Fibroblast of lung (primary cell): ENCODE measurements around the gene OR11A1. TPM values are rescaled to one million over a fixed set of nuclear protein-coding genes. Genes with fewer than 3 reads are reported as not detected.

Experiments
- DNase-seq, 2 donors: peaks; one replicate each; pipeline versions ENCODE4 v3.0.0 to v3.0.0-alpha.2; 2010; ENCODE audit warnings: low read depth in 2 of 2
- H2AFZ ChIP-seq: 2 replicates; pipeline ENCODE4 v1.5.1; 2012; ENCODE audit warnings: low read length, control low read depth, inconsistent platforms
- H3K27ac ChIP-seq: 2 replicates; pipeline ENCODE4 v1.5.1; 2011; ENCODE audit warnings: low read length, control low read depth; ENCODE audit not compliant: insufficient read depth
- H3K27me3 ChIP-seq: 2 replicates; pipeline ENCODE4 v1.5.1; 2011; ENCODE audit warnings: mild to moderate bottlenecking, low read length; ENCODE audit not compliant: control insufficient read depth, insufficient read depth
- H3K36me3 ChIP-seq: 2 replicates; pipeline ENCODE4 v1.5.1; 2011; ENCODE audit warnings: low read length; ENCODE audit not compliant: control insufficient read depth, insufficient read depth
- H3K4me1 ChIP-seq: 2 replicates; pipeline ENCODE4 v1.5.1; 2011; ENCODE audit warnings: low read length; ENCODE audit not compliant: control insufficient read depth, insufficient read depth; ENCODE audit errors: extremely low read depth
- H3K4me2 ChIP-seq: 2 replicates; pipeline ENCODE4 v1.5.1; 2011; ENCODE audit warnings: low read length, control low read depth; ENCODE audit not compliant: insufficient read depth; ENCODE audit errors: extremely low read depth
- H3K4me3 ChIP-seq, 4 experiments: fragments of 200-600 bp in 1 of 4; sonication (generic) in 1 of 4; replicated peaks in 1 of 4; 2 replicates each; pipeline ENCODE4 v1.5.1; 2011 to 2016; ENCODE audit warnings: low read length in 4 of 4, low read depth in 3 of 4, mild to moderate bottlenecking in 3 of 4, control low read depth in 2 of 4, inconsistent platforms in 1 of 4, mixed read lengths in 1 of 4; ENCODE audit not compliant: insufficient read depth in 1 of 4; ENCODE audit errors: control extremely low read depth in 1 of 4
- H3K79me2 ChIP-seq: 2 replicates; pipeline ENCODE4 v1.5.1; 2012; ENCODE audit warnings: mild to moderate bottlenecking, low read length, inconsistent platforms; ENCODE audit not compliant: control insufficient read depth, insufficient read depth
- H3K9ac ChIP-seq: 2 replicates; pipeline ENCODE4 v1.5.1; 2011; ENCODE audit warnings: mild to moderate bottlenecking, low read length, control low read depth; ENCODE audit not compliant: insufficient read depth
- H3K9me3 ChIP-seq: 2 replicates; pipeline ENCODE4 v1.5.1; 2012; ENCODE audit warnings: low read depth, low read length; ENCODE audit not compliant: control insufficient read depth, insufficient read depth
- H4K20me1 ChIP-seq: 2 replicates; pipeline ENCODE4 v1.5.1; 2011; ENCODE audit warnings: low read length; ENCODE audit not compliant: control insufficient read depth, insufficient read depth; ENCODE audit errors: extremely low read depth
- CTCF ChIP-seq, 2 donors: IDR thresholded peaks in 1 of 2; conservative IDR thresholded peaks in 1 of 2; 1 replicate in 1 of 2; 2 replicates in 1 of 2; pipeline ENCODE4 v1.5.1; 2011 to 2012; ENCODE audit warnings: low read length in 2 of 2, control low read depth in 1 of 2, inconsistent platforms in 1 of 2, low read depth in 1 of 2, mild to moderate bottlenecking in 1 of 2
- EZH2 ChIP-seq: IDR thresholded peaks from 2 replicates; pipeline ENCODE4 v1.5.1; 2012; ENCODE audit warnings: low read length, control low read depth, mild to moderate bottlenecking; ENCODE audit errors: missing control alignments
- polyA plus RNA-seq, 2 donors: library from polyadenylated mRNA; depleted of rRNA in 1 of 2; stranded (reverse) in 1 of 2; unstranded in 1 of 2; fragments of >200 nt; gene quantifications; 2 replicates each; pipeline ENCODE4 v1.2.1, GENCODE V29; 2011 to 2012; ENCODE audit warnings: missing spikeins in 1 of 2
- total RNA-seq: library from RNA; depleted of rRNA; stranded (reverse); fragments of >200 nt; gene quantifications from 2 replicates; pipeline ENCODE4 v1.2.1, GENCODE V29; 2014

Gene OR11A1
- total and polyA plus RNA-seq, 2 donors (not counting 1 experiment from before 2014, with no cell fraction given): not detected

- H3K4me2 ChIP-seq: no peak overlapping the region
- DNase-seq: no peak
- H3K27me3 ChIP-seq: no peaks in the 10 kb centered on the region
- H3K9ac ChIP-seq: no peak overlapping the region
- no peaks in the 10 kb centered on the region for H4K20me1 ChIP-seq
- no peak overlapping the region for H3K4me3 ChIP-seq
- H3K4me1 ChIP-seq: no peaks in the 10 kb centered on the region
- no peaks in the 10 kb centered on the region for H3K79me2 ChIP-seq
- no peaks in the 10 kb centered on the region for H3K36me3 ChIP-seq
- H3K9me3 ChIP-seq: no peaks in the 10 kb centered on the region
- no peak overlapping the region for H2AFZ ChIP-seq
- H3K27ac ChIP-seq: no peak overlapping the region
- TF ChIP-seq EZH2: no peak
- TF ChIP-seq CTCF (conservative IDR thresholded peaks at IDR 0.05 in 1 of 2, IDR thresholded peaks at IDR 0.05 in 1 of 2; ENCODE audit: low read depth in 1 of 2, low read length in 2 of 2): no peak
Observed at GRCh38 chr6:29466241-29466640, 9.4 kb upstream of the OR11A1 start.

- no peak overlapping the region for H3K27ac ChIP-seq
Observed at GRCh38 chr6:29465801-29466200, 8.9 kb upstream of the OR11A1 start.

GRCh38 chr6:29465279-29465678, 8.4 kb upstream of the OR11A1 start:
- Histone ChIP-seq H3K4me1 (no peaks in the 10 kb centered on the region), H3K9me3 (no peaks in the 10 kb centered on the region), H3K4me2 (no peak overlapping the region), H3K27ac (no peak overlapping the region), H3K79me2 (no peaks in the 10 kb centered on the region), H3K9ac (no peak overlapping the region), H3K4me3 (no peak overlapping the region), H3K27me3 (no peaks in the 10 kb centered on the region), H3K36me3 (no peaks in the 10 kb centered on the region), H4K20me1 (no peaks in the 10 kb centered on the region), H2AFZ (no peak overlapping the region)
- no peak for TF ChIP-seq EZH2
- no peak for TF ChIP-seq CTCF (conservative IDR thresholded peaks at IDR 0.05 in 1 of 2, IDR thresholded peaks at IDR 0.05 in 1 of 2; ENCODE audit: low read depth in 1 of 2, low read length in 2 of 2)
- DNase-seq: no peak

More at GRCh38 chr6:29465801-29466200, 8.9 kb upstream of the OR11A1 start:
- H3K4me2 ChIP-seq: no peak overlapping the region
- no peak overlapping the region for H2AFZ ChIP-seq
- TF ChIP-seq CTCF (conservative IDR thresholded peaks at IDR 0.05 in 1 of 2, IDR thresholded peaks at IDR 0.05 in 1 of 2; ENCODE audit: low read depth in 1 of 2, low read length in 2 of 2): no peak
- no peak for TF ChIP-seq EZH2
- no peak overlapping the region for H3K9ac ChIP-seq
- H3K36me3 ChIP-seq: no peaks in the 10 kb centered on the region
- H3K4me3 ChIP-seq: no peak overlapping the region
- H3K27me3 ChIP-seq: no peaks in the 10 kb centered on the region
- DNase-seq: no peak
- no peaks in the 10 kb centered on the region for H3K9me3 ChIP-seq
- no peaks in the 10 kb centered on the region for H3K79me2 ChIP-seq
- H4K20me1 ChIP-seq: no peaks in the 10 kb centered on the region
- H3K4me1 ChIP-seq: no peaks in the 10 kb centered on the region
